A673 (cell line): ENCODE measurements around the gene CYP11A1. TPM values are rescaled to one million over a fixed set of nuclear protein-coding genes. Genes with fewer than 3 reads are reported as not detected.

ENCODE experiments used
- BruUV-seq: library from RNA; stranded (reverse); fragments of 400-500 nt; replicated peaks from 2 replicates; lab custom pipeline; 2021; lab: Mats Ljungman, UMichigan
- CTCF ChIA-PET: fragments of 300-600 bp; sonication (Branson Sonifier 250); formaldehyde crosslinking; loops from one replicate; lab custom pipeline; 2022; ENCODE audit warnings: antibody characterized with exemption; lab: Charles Lee
- POLR2A ChIA-PET: fragments of 300-600 bp; sonication (Branson Sonifier 250); formaldehyde crosslinking; loops from one replicate; lab custom pipeline; 2022; ENCODE audit warnings: antibody characterized with exemption; ENCODE audit not compliant: low non-redundant PET; lab: Charles Lee
- DNase-seq: peaks from one replicate; pipeline ENCODE4 v3.0.0-alpha.2; 2015; ENCODE audit warnings: low spot score
- H3K27ac ChIP-seq: fragments of 200-600 bp; sonication (generic); 2 replicates; pipeline ENCODE4 v1.5.1; 2016; ENCODE audit warnings: mixed run types, low read depth, mild to moderate bottlenecking, mixed read lengths, antibody characterized with exemption, low read length; ENCODE audit not compliant: poor library complexity, severe bottlenecking
- H3K27me3 ChIP-seq: fragments of 200-600 bp; sonication (generic); replicated peaks from 2 replicates; pipeline ENCODE4 v1.6.1; 2017; ENCODE audit warnings: mixed run types, low read depth, mild to moderate bottlenecking, mixed read lengths, antibody characterized with exemption, low read length; ENCODE audit not compliant: insufficient read depth, poor library complexity
- H3K36me3 ChIP-seq: fragments of 200-600 bp; sonication (generic); 2 replicates; pipeline ENCODE4 v1.6.1; 2016; ENCODE audit warnings: mixed run types, mild to moderate bottlenecking, mixed read lengths, antibody characterized with exemption, low read length; ENCODE audit not compliant: insufficient read depth, poor library complexity, severe bottlenecking
- H3K4me1 ChIP-seq: fragments of 200-600 bp; sonication (generic); 2 replicates; pipeline ENCODE4 v1.6.1; 2017; ENCODE audit warnings: mixed run types, mild to moderate bottlenecking, mixed read lengths, antibody characterized with exemption, low read length; ENCODE audit not compliant: insufficient read depth, poor library complexity, severe bottlenecking
- H3K4me3 ChIP-seq: fragments of 200-600 bp; sonication (generic); 2 replicates; pipeline ENCODE4 v1.5.1; 2016; ENCODE audit warnings: low read depth, mixed run types, mild to moderate bottlenecking, mixed read lengths, low read length; ENCODE audit not compliant: poor library complexity, severe bottlenecking
- H3K9me3 ChIP-seq: fragments of 200-600 bp; sonication (generic); 2 replicates; pipeline ENCODE4 v1.6.1; 2016; ENCODE audit warnings: mixed run types, low read depth, mild to moderate bottlenecking, mixed read lengths, antibody characterized with exemption, low read length; ENCODE audit not compliant: poor library complexity, severe bottlenecking
- CTCF ChIP-seq: fragments of 300-800, 200-600 bp; sonication (generic); conservative IDR thresholded peaks from 2 replicates; pipeline ENCODE4 v1.5.1; 2017; ENCODE audit warnings: low read depth, mild to moderate bottlenecking, antibody characterized with exemption, low read length, moderate library complexity, mixed read lengths
- EZH2 ChIP-seq: fragments of 200-600 bp; sonication (generic); IDR thresholded peaks from 2 replicates; pipeline ENCODE4 v1.6.1; 2017; ENCODE audit warnings: borderline replicate concordance, low read depth, mild to moderate bottlenecking, mixed read lengths, antibody characterized with exemption, low read length; ENCODE audit not compliant: poor library complexity, severe bottlenecking
- intact Hi-C: fragments of 100-400 bp; cut with micrococcal nuclease; formaldehyde crosslinking; loops from one replicate; pipeline ENCODE4 v1.10.0; 2022; ENCODE audit not compliant: unreplicated experiment
- total RNA-seq: library from RNA; stranded (reverse); gene quantifications from 2 replicates; pipeline ENCODE4 v1.2.3, GENCODE V29; 2021

The CYP11A1 gene
- total RNA-seq, 1 experiment from 2014 or later: not detected

- Histone ChIP-seq H3K36me3 (no peaks in the 10 kb centered on the region), H3K27me3 (no peaks in the 10 kb centered on the region), H3K4me3 (no peak overlapping the region), H3K27ac (no peak overlapping the region), H3K4me1 (no peaks in the 10 kb centered on the region), H3K9me3 (no peaks in the 10 kb centered on the region)
- intact Hi-C loops: no loop called here
- TF ChIP-seq EZH2 (no peak), CTCF (no peak)
- ChIA-PET POLR2A (no interaction called here), CTCF (interaction anchor here (0.6 to 0.7 kb wide), 2 partner anchors 51 to 128 kb away, joined by 5 to 10 read pairs; no protein-coding TSS in a partner anchor)
- no TSS peak for BruUV-seq
- DNase-seq: no peak
Observed at GRCh38 chr15:74380361-74381189, 13.1 kb upstream of the CYP11A1 start.

- TF ChIP-seq EZH2: no peak
- TF ChIP-seq CTCF: no peak
- intact Hi-C loops: no loop called here
- H3K27ac ChIP-seq: no peak overlapping the region
- H3K4me3 ChIP-seq: no peak overlapping the region
- H3K9me3 ChIP-seq: no peaks in the 10 kb centered on the region
- H3K36me3 ChIP-seq: no peaks in the 10 kb centered on the region
- no peak for DNase-seq
- CTCF ChIA-PET: interaction anchor here (1.1 kb wide), 1 partner anchor 390 kb away, joined by 4 read pairs; no protein-coding TSS in a partner anchor
- POLR2A ChIA-PET: no interaction called here
- H3K27me3 ChIP-seq: no peaks in the 10 kb centered on the region
- no TSS peak for BruUV-seq
- peaks cover 7% of the 10 kb centered on the region for H3K4me1 ChIP-seq
Observed at GRCh38 chr15:74378848-74379247, 11.4 kb upstream of the CYP11A1 start.

GRCh38 chr15:74377831-74378766 lies 10.7 kb upstream of the CYP11A1 start:
- no peak for DNase-seq
- no TSS peak for BruUV-seq
- ChIA-PET POLR2A (no interaction called here), CTCF (no interaction called here)
- intact Hi-C loops: no loop called here
- no peaks in the 10 kb centered on the region for H3K36me3 ChIP-seq
- H3K27ac ChIP-seq: no peak overlapping the region
- peaks cover 7% of the 10 kb centered on the region for H3K4me1 ChIP-seq
- no peak overlapping the region for H3K4me3 ChIP-seq
- no peaks in the 10 kb centered on the region for H3K9me3 ChIP-seq
- TF ChIP-seq CTCF (no peak), EZH2 (no peak)
- H3K27me3 ChIP-seq: no peaks in the 10 kb centered on the region
